Kidney (tissue), 14 donors: ENCODE measurements around the gene TPM1. TPM values are rescaled to one million over a fixed set of nuclear protein-coding genes. Genes with fewer than 3 reads are reported as not detected.

Source experiments
- DNase-seq, 5 donors: peaks; one replicate each; pipeline ENCODE4 v3.0.0-alpha.2; 2013 to 2020
- FAIRE-seq: peaks from 2 replicates; lab custom pipeline; 2012; peaks lifted over from hg19 to GRCh38; lab: Jason Lieb, UNC
- H3K27ac ChIP-seq, 2 donors: one replicate each; pipeline ENCODE4 v1.7.0; 2013; ENCODE audit warnings: low read depth in 2 of 2, low read length in 2 of 2, inconsistent platforms in 1 of 2
- H3K27me3 ChIP-seq: one replicate; pipeline ENCODE4 v1.7.1; 2013; ENCODE audit warnings: low read length, inconsistent platforms; ENCODE audit not compliant: control insufficient read depth, insufficient read depth
- H3K36me3 ChIP-seq, 3 donors: one replicate each; pipeline versions ENCODE4 v1.7.0 to v1.7.1; 2013; ENCODE audit warnings: low read length in 3 of 3, control low read depth in 1 of 3, inconsistent platforms in 1 of 3; ENCODE audit not compliant: insufficient read depth in 3 of 3, control insufficient read depth in 2 of 3
- H3K4me1 ChIP-seq, 3 donors: one replicate each; pipeline versions ENCODE4 v1.7.0 to v1.7.1; 2013; ENCODE audit warnings: low read length in 3 of 3, inconsistent platforms in 1 of 3, low read depth in 1 of 3; ENCODE audit not compliant: control insufficient read depth in 2 of 3, insufficient read depth in 2 of 3
- H3K4me3 ChIP-seq, 3 donors: one replicate each; pipeline versions ENCODE4 v1.7.0 to v1.8.1; 2013; ENCODE audit warnings: low read length in 3 of 3, control low read depth in 1 of 3, inconsistent platforms in 1 of 3
- H3K9ac ChIP-seq, 3 donors: one replicate each; pipeline versions ENCODE4 v1.7.0 to v1.7.1; 2013; ENCODE audit warnings: low read length in 3 of 3, control low read depth in 1 of 3, inconsistent platforms in 1 of 3
- H3K9me3 ChIP-seq, 3 donors: one replicate each; pipeline versions ENCODE4 v1.7.0 to v1.7.1; 2013; ENCODE audit warnings: low read length in 3 of 3, control low read depth in 1 of 3, inconsistent platforms in 1 of 3; ENCODE audit not compliant: control insufficient read depth in 2 of 3, insufficient read depth in 1 of 3
- CTCF ChIP-seq: IDR thresholded peaks from 3 replicates; pipeline ENCODE4 v1.5.1; 2012; ENCODE audit warnings: mild to moderate bottlenecking, moderate library complexity, borderline replicate concordance; ENCODE audit not compliant: insufficient read depth; ENCODE audit errors: extremely low read depth
- intact Hi-C: fragments of 100-400 bp; cut with DNase I; formaldehyde crosslinking; loops from one replicate; pipeline ENCODE4 v1.11.1; 2022
- polyA plus RNA-seq: library from polyadenylated mRNA; stranded (reverse); fragments of 350-450 nt; fragmentation: Illumina TruSeq; extraction: RNeasy Lipid Tissue Mini Kit (QIAGEN cat#74804); gene quantifications from one replicate; pipeline ENCODE4 v1.2.3, GENCODE V29; 2014; ENCODE audit warnings: low read depth, low replicate concordance; ENCODE audit not compliant: insufficient read depth
- total RNA-seq: library from RNA; stranded (reverse); fragmentation: NEBNext Ultra II Directional; extraction: Animal tissue kit (Norgen Biotek cat#: 25700); gene quantifications from one replicate; pipeline ENCODE4 v1.2.1, GENCODE V29; 2021
- donor health status: control.
- donor health status: control.
- donor health status: control.
- donor health status: control.
- donor health status: control.
- donor health status: DM: yes; HTN: yes; CAD: no.
- donor health status: Normal renal cell carcinoma (clear cell type).

TPM1 gene
- total and polyA plus RNA-seq, 2 donors from 2014 or later: 252 to 473 TPM

GRCh38 chr15:63000706-63001105 is 41.8 kb upstream of the TPM1 start:
- Histone ChIP-seq H3K27ac (no peak overlapping the region), H3K36me3 (no peaks in the 10 kb centered on the region), H3K9ac (no peak overlapping the region), H3K4me3 (no peak overlapping the region), H3K9me3 (no peaks in the 10 kb centered on the region), H3K4me1 (no peaks in the 10 kb centered on the region), H3K27me3 (no peaks in the 10 kb centered on the region)
- no peak for TF ChIP-seq CTCF
- FAIRE-seq (no peak), DNase-seq (no peak)
- intact Hi-C loops: loop anchor here (10.0 kb wide), 1 partner anchor 56 kb away; no protein-coding TSS in a partner anchor

GRCh38 chr15:63004211-63004610 is 38.3 kb upstream of the TPM1 start:
- H3K4me3 ChIP-seq: no peak overlapping the region
- no peaks in the 10 kb centered on the region for H3K9me3 ChIP-seq
- no peak overlapping the region for H3K27ac ChIP-seq
- no peaks in the 10 kb centered on the region for H3K4me1 ChIP-seq
- intact Hi-C loops: loop anchor here (10.0 kb wide), 1 partner anchor 59 kb away; no protein-coding TSS in a partner anchor
- no peak for TF ChIP-seq CTCF
- no peaks in the 10 kb centered on the region for H3K27me3 ChIP-seq
- H3K36me3 ChIP-seq: no peaks in the 10 kb centered on the region
- DNase-seq (no peak), FAIRE-seq (no peak)
- H3K9ac ChIP-seq: no peak overlapping the region

GRCh38 chr15:63006032-63006878 is 36.3 kb upstream of the TPM1 start:
- intact Hi-C loops: loop anchor here (10.0 kb wide), 1 partner anchor 61 kb away; no protein-coding TSS in a partner anchor
- FAIRE-seq (no peak), DNase-seq (no peak)
- Histone ChIP-seq H3K4me3 (no peak overlapping the region), H3K4me1 (no peaks in the 10 kb centered on the region), H3K9ac (no peak overlapping the region), H3K27ac (no peak overlapping the region), H3K27me3 (no peaks in the 10 kb centered on the region), H3K36me3 (no peaks in the 10 kb centered on the region), H3K9me3 (no peaks in the 10 kb centered on the region)
- no peak for TF ChIP-seq CTCF
